Activated naive CD4-positive, alpha-beta T cell treated with anti-CD3 and anti-CD28 coated beads, Interleukin-2, amount 50 U/mL, for 72 hours (primary cell): ENCODE data around the gene SHC2. TPM values are rescaled to one million over a fixed set of nuclear protein-coding genes. Genes with fewer than 3 reads are reported as not detected.

Experiments used
- ATAC-seq, 2 donors: fragments of 150-1000 bp; cut with Tn5 transposase; 2 replicates each; pipeline ENCODE4 v1.10.0; 2021; ENCODE audit warnings: mild to moderate bottlenecking in 2 of 2, moderate library complexity in 2 of 2
- DNase-seq, 2 donors: peaks; one replicate each; pipeline ENCODE4 v3.0.0; 2021 to 2022; ENCODE audit warnings: low spot score in 2 of 2
- H3K27ac Mint-ChIP-seq, 2 donors: one replicate each; pipeline ENCODE4 v1.8.0; 2022; ENCODE audit warnings: mild to moderate bottlenecking in 2 of 2, mixed read lengths in 2 of 2
- H3K36me3 Mint-ChIP-seq, 2 donors: one replicate each; pipeline ENCODE4 v1.8.0; 2022; ENCODE audit warnings: mixed read lengths in 2 of 2
- H3K9me3 Mint-ChIP-seq, 2 donors: one replicate each; pipeline ENCODE4 v1.8.0; 2022; ENCODE audit warnings: mixed read lengths in 2 of 2
- total RNA-seq, 2 donors: library from RNA; stranded (reverse); gene quantifications; one replicate each; pipeline ENCODE4 v1.2.3, GENCODE V29; 2022

SHC2 gene, protein sequence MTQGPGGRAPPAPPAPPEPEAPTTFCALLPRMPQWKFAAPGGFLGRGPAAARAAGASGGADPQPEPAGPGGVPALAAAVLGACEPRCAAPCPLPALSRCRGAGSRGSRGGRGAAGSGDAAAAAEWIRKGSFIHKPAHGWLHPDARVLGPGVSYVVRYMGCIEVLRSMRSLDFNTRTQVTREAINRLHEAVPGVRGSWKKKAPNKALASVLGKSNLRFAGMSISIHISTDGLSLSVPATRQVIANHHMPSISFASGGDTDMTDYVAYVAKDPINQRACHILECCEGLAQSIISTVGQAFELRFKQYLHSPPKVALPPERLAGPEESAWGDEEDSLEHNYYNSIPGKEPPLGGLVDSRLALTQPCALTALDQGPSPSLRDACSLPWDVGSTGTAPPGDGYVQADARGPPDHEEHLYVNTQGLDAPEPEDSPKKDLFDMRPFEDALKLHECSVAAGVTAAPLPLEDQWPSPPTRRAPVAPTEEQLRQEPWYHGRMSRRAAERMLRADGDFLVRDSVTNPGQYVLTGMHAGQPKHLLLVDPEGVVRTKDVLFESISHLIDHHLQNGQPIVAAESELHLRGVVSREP
- not detected for total RNA-seq

GRCh38 chr19:460877-461720 lies at the start of gene SHC2:
TSS of gene SHC2 (minus strand) at chr19:461033. CDS start at chr19:460996, 37 bp downstream.
- ATAC-seq (no peak), DNase-seq (no peak)
- peak within 1 kb of the TSS in 1 of 2 donors; percentile 72 for H3K27ac Mint-ChIP-seq
- H3K9me3 Mint-ChIP-seq: peaks cover 4 to 6% of the 10 kb centered on the region in 2 donors
- no peaks in the 10 kb centered on the region for H3K36me3 Mint-ChIP-seq

DNA sequence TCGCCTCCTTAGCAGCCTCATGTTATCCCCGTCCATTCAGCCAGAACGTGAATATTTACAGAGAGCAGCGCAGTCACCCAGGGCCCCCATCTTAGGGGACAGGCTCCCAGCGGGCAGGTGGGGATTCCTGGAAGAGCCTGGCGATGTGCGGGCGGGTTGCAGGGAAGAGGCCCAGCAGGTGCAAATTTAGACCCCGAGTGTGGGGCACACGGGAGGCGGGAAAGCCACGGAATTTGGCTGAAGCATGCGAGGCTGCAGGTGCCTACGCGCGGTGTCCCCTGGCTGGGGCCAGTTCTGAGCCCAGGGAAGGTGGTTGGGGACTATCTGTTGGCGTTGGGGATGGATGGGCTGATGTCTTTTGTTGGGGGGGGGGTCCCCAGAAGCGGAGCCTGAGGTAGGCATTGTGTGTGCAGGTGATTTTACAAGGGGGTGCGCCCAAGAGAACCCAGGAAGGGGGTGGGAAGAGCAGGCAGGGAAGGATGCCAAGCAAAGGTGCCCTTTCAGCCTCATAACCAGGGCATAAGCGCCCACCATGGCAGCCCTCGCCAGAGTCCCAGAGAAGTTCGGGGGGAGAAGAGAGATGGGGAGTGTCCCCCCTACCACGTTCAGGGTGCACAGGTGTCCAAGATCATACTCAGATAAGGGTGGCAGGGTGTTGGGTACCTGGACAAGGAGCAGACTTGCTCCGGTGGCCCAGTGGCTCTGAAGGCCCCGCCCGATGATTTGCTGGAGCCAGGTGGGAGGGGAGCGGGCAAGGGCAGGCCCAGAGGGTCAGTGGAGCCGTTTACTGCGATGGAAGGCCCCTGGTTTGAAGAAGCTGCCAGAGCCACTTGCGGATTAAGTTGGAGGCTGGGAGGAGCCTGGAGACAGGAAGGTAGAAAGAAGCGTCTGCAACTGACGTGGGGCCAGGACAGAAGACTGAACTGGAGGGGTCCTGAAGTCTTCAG lies 47.6 kb upstream of the SHC2 start:
- H3K27ac Mint-ChIP-seq: peak overlapping the region; percentile 96 to 98
- H3K36me3 Mint-ChIP-seq: peaks cover 0 to 15% of the 10 kb centered on the region in 2 donors
- no peak for ATAC-seq
- no peak for DNase-seq
- H3K9me3 Mint-ChIP-seq: no peaks in the 10 kb centered on the region

DNA sequence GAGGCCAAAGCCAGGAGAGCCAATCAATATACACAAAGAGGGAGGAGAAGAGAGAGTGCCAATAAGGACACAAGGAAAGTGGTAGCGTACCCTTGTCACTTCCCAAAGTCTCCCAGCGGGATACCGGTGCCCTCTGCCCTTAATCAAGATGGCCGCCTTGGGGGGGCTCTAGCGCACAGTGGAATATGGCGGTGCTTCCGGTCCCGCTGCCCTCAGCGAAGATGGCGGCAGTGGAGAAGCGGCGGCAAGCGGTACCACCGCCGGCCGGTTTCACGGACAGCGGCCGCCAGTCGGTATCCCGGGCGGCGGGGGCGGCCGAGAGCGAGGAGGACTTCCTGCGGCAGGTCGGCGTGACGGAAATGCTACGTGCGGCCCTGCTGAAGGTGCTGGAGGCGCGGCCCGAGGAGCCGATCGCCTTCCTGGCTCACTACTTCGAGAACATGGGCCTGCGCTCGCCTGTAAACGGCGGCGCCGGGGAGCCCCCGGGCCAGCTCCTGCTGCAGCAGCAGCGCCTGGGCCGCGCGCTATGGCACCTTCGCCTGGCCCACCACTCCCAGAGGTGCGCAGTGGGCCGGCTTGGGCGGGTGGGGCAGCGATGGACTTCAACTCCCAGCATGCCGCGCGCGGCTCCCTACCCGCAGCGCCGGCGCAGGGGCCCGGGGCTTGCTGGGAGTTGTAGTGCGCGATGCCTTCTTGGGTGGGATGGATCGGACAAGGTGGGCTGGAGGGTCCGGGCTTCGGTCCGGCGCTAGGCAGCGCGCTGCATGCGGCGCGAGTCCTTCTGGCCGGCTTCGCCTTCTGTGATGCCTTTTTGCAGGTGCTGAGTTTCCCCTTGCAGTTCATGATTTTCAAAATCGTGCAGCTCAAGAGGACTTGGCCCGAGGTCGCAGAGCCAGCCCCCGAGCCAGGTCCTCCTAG lies 46.7 kb upstream of the SHC2 start, which contains the start of gene TPGS1:
Gene TPGS1, plus strand, starts transcription at position 212 of the 918 bp plus-strand sequence. Its CDS starts 10 bp downstream, at position 222.
- DNase-seq: peak; percentile 78 to 92
- ATAC-seq: peak; percentile 58 to 68
- Mint-ChIP-seq H3K27ac (peak within 1 kb of the TSS; percentile 98 to 100), H3K9me3 (no peaks in the 10 kb centered on the region), H3K36me3 (peaks cover 0 to 15% of the 10 kb centered on the region in 2 donors)

DNA sequence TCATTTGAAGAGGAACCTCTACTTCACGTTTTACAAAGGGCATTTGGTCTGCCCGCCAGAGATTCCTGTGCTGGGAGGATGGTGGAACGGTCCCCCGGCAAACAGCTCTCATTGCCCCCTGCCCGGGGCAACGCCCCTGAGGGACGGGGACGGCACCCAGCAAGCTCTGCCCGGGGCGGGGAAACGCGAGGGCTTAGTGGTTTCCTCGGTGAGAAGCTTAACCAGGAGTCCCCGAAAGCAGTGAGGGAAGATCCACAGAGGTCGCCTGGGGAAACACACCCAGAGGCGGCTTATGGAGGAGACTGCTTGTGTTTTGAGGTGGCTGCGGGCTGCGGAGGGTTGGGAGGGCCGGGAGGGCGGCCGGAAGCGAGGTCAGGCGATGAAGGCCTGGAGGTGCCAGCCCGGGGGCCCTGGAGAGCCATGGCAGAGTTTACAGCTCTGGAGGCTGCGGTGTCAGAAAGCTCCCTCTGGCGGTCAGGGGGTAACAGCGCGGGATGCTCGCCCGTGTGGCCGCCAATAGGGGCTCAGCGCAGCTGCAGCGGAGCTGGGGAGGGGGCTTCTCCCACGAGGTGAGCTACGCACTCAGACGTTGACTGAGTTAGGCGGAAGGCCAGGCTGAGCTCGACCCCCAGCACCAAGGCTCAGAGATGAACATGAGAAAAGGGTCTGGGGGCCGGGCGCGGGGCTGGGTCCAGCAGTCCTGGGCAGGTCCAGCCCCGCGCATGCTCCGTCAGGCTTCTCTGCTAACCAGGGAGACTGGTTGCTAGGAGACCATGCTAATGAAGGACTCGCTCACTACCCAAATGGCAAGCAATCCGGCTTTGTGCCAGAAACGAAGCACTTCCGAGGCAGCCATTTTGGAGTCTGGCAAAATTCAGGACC lies 45.8 kb upstream of the SHC2 start:
- H3K27ac Mint-ChIP-seq: peak overlapping the region; percentile 98 to 100

DNA sequence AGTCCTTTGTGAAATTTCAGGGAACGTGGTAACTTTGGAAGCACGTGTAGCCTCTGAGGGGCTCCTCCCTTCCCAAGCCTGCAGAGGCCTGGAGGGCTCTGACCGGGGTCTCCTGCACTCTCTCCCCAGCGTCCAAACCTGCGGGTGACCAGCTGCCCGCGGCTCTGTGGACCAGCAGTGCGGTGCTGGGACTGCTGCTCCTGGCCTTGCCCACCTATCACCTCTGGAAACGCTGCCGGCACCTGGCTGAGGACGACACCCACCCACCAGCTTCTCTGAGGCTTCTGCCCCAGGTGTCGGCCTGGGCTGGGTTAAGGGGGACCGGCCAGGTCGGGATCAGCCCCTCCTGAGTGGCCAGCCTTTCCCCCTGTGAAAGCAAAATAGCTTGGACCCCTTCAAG lies 43.8 kb upstream of the SHC2 start:
- DNase-seq (no peak), ATAC-seq (no peak)
- Mint-ChIP-seq H3K27ac (peak overlapping the region in 1 of 2 donors; percentile 50), H3K9me3 (no peaks in the 10 kb centered on the region), H3K36me3 (peaks cover 0 to 15% of the 10 kb centered on the region in 2 donors)

More for the DNA sequence above, 45.8 kb upstream of the SHC2 start:
- ATAC-seq (peak; percentile 71 to 75), DNase-seq (peak; percentile 92 to 96)
- Mint-ChIP-seq H3K9me3 (no peaks in the 10 kb centered on the region), H3K36me3 (peaks cover 0 to 15% of the 10 kb centered on the region in 2 donors)

- ATAC-seq (no peak), DNase-seq (no peak)
- Mint-ChIP-seq H3K36me3 (peaks cover 0 to 4% of the 10 kb centered on the region in 2 donors), H3K27ac (no peak overlapping the region), H3K9me3 (no peaks in the 10 kb centered on the region)
These were observed 40.8 kb upstream of the SHC2 start for GRCh38 chr19:501646-502045.

DNA sequence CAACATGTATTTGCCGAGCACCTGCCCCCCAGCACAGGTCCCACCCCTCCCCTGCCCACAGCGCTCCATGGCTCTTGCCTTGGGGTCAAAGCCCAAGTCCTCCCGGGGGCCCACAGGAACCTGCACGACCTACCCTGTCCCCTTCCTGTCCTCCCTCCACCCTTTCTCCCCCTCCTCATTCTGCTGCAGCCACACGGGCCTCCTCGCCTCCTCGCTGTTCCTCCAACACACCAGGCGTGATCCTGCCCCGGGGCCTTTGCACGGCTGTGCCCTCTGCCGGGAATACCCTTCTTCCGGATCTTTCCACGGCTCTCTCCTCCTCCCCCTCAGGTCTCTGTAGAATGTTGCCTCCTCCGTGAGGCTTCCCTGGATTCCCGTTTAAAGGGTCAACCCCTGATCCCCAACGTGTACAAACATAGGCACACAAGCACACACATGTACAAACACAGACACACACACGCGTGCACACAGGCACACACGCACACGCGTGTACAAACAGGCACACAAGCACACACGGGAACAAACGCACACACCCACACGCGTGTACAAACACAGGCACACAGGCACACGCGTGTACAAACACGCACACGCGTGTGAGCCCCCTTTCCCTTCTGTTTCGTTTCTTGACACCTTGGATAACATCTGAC lies 38.3 kb upstream of the SHC2 start:
- ATAC-seq (no peak), DNase-seq (no peak)
- H3K9me3 Mint-ChIP-seq: no peaks in the 10 kb centered on the region
- no peak overlapping the region for H3K27ac Mint-ChIP-seq
- peaks cover 0 to 4% of the 10 kb centered on the region in 2 donors for H3K36me3 Mint-ChIP-seq

DNA sequence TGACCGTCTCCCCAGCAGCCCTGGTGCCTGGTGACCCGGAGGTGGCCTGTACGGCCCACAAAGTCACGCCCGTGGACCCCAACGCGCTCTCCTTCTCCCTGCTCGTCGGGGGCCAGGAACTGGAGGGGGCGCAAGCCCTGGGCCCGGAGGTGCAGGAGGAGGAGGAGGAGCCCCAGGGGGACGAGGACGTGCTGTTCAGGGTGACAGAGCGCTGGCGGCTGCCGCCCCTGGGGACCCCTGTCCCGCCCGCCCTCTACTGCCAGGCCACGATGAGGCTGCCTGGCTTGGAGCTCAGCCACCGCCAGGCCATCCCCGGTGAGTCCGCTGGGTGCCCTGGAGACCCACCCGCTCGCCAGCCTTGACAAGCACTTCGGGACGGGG lies 37.7 kb upstream of the SHC2 start:
- H3K36me3 Mint-ChIP-seq: peaks cover 0 to 4% of the 10 kb centered on the region in 2 donors
- H3K27ac Mint-ChIP-seq: no peak overlapping the region
- ATAC-seq (peak in 1 of 2 donors; percentile 3), DNase-seq (no peak)
- H3K9me3 Mint-ChIP-seq: peaks cover 0 to 4% of the 10 kb centered on the region in 2 donors

GRCh38 chr19:497869-498510 lies 37.2 kb upstream of the SHC2 start:
- peaks cover 0 to 5% of the 10 kb centered on the region in 2 donors for H3K9me3 Mint-ChIP-seq
- no peak for DNase-seq
- peaks cover 2 to 4% of the 10 kb centered on the region in 2 donors for H3K36me3 Mint-ChIP-seq
- ATAC-seq: peak; percentile 9 to 35
- no peak overlapping the region for H3K27ac Mint-ChIP-seq

- Mint-ChIP-seq H3K27ac (no peak overlapping the region), H3K9me3 (peaks cover 0 to 5% of the 10 kb centered on the region in 2 donors), H3K36me3 (peaks cover 4 to 5% of the 10 kb centered on the region in 2 donors)
- peak in 1 of 2 donors; percentile 16 for ATAC-seq
- DNase-seq: no peak
These were observed 36.6 kb upstream of the SHC2 start for GRCh38 chr19:497491-497868.

GRCh38 chr19:496986-497385 lies 36.2 kb upstream of the SHC2 start:
- Mint-ChIP-seq H3K9me3 (peaks cover 0 to 5% of the 10 kb centered on the region in 2 donors), H3K36me3 (peaks cover 4 to 5% of the 10 kb centered on the region in 2 donors), H3K27ac (no peak overlapping the region)
- ATAC-seq (no peak), DNase-seq (no peak)

- peaks cover 0 to 5% of the 10 kb centered on the region in 2 donors for H3K9me3 Mint-ChIP-seq
- no peak for DNase-seq
- no peak for ATAC-seq
These were observed 35.4 kb upstream of the SHC2 start, which contains the start of gene MADCAM1 for GRCh38 chr19:496112-496665. TSS of gene MADCAM1 (plus strand) at chr19:496486. CDS start at chr19:496500, 14 bp downstream.

More at GRCh38 chr19:496112-496665, 35.4 kb upstream of the SHC2 start, which contains the start of gene MADCAM1:
- Mint-ChIP-seq H3K27ac (no peak within 1 kb of the TSS), H3K36me3 (peaks cover 4 to 5% of the 10 kb centered on the region in 2 donors)
